SK-N-SH (cell line): Measurements from ENCODE around the gene SLC26A5. TPM values are rescaled to one million over a fixed set of nuclear protein-coding genes. Genes with fewer than 3 reads are reported as not detected.

Experiments
- CTCF ChIA-PET: fragments of 300-600, 350-600 bp; formaldehyde crosslinking; extraction: SDS; loops from one replicate; lab custom pipeline; 2021; lab: Yijun Ruan, JAX
- POLR2A ChIA-PET: fragments of 350-600 bp; sonication (Branson Sonifier 250); formaldehyde crosslinking; extraction: SDS; loops from one replicate; lab custom pipeline; 2020; ENCODE audit warnings: antibody characterized with exemption, inconsistent platforms; lab: Yijun Ruan, JAX
- DNase-seq: peaks from one replicate; pipeline ENCODE4 v3.0.0; 2012
- H2AFZ ChIP-seq: fragments of 200-600 bp; sonication (generic); 2 replicates; pipeline ENCODE4 v1.8.1; 2016; ENCODE audit warnings: antibody characterized with exemption, mild to moderate bottlenecking, low read depth
- H3F3A ChIP-seq: fragments of 200-600 bp; sonication (generic); replicated peaks from 2 replicates; pipeline ENCODE3; 2016; ENCODE audit warnings: antibody characterized with exemption, mild to moderate bottlenecking; ENCODE audit not compliant: insufficient read depth
- H3K27ac ChIP-seq, 2 experiments: fragments of 200-500 bp in 1 of 2; fragments of 200-600 bp in 1 of 2; sonication (Bioruptor generic) in 1 of 2; sonication (generic), shearing (Covaris generic) in 1 of 2; 2 replicates each; pipeline versions ENCODE4 v1.5.1 to v1.6.1; 2014 to 2016; ENCODE audit warnings: low read depth in 2 of 2, inconsistent platforms in 1 of 2, low read length in 1 of 2, mild to moderate bottlenecking in 1 of 2, mixed read lengths in 1 of 2
- H3K27me3 ChIP-seq: fragments of 200-600 bp; sonication (generic), shearing (Covaris generic); 2 replicates; pipeline ENCODE4 v1.6.1; 2016; ENCODE audit warnings: mixed run types; ENCODE audit not compliant: insufficient read depth
- H3K36me3 ChIP-seq, 2 experiments: fragments of 200-500 bp in 1 of 2; fragments of 200-600 bp in 1 of 2; sonication (Bioruptor generic) in 1 of 2; sonication (generic) in 1 of 2; replicated peaks in 1 of 2; 2 replicates each; pipeline versions ENCODE3 to v1.5.1; 2014 to 2016; ENCODE audit warnings: low read length in 1 of 2, mild to moderate bottlenecking in 1 of 2; ENCODE audit not compliant: insufficient read depth in 2 of 2, control insufficient read depth in 1 of 2
- H3K4me1 ChIP-seq, 2 experiments: fragments of 200-500 bp in 1 of 2; fragments of 200-600 bp in 1 of 2; sonication (Bioruptor generic) in 1 of 2; sonication (generic), shearing (Covaris generic) in 1 of 2; 2 replicates each; pipeline versions ENCODE4 v1.5.1 to v1.6.1; 2014 to 2016; ENCODE audit warnings: low read depth in 1 of 2, low read length in 1 of 2, mixed run types in 1 of 2; ENCODE audit not compliant: insufficient read depth in 2 of 2, control insufficient read depth in 1 of 2
- H3K4me2 ChIP-seq: fragments of 200-600 bp; sonication (generic), shearing (Covaris generic); 2 replicates; pipeline ENCODE4 v1.6.1; 2017; ENCODE audit warnings: mixed run types
- H3K4me3 ChIP-seq, 2 experiments: fragments of 200-500 bp in 1 of 2; fragments of 200-600 bp in 1 of 2; sonication (Bioruptor generic) in 1 of 2; sonication (generic), shearing (Covaris generic) in 1 of 2; 2 replicates each; pipeline versions ENCODE4 v1.5.1 to v1.8.1; 2014 to 2016; ENCODE audit warnings: low read depth in 2 of 2, inconsistent platforms in 1 of 2, low read length in 1 of 2, mild to moderate bottlenecking in 1 of 2, mixed read lengths in 1 of 2, moderate library complexity in 1 of 2
- H3K79me2 ChIP-seq: fragments of 200-600 bp; sonication (generic); 2 replicates; pipeline ENCODE4 v1.8.1; 2017; ENCODE audit warnings: mild to moderate bottlenecking; ENCODE audit not compliant: insufficient read depth
- H3K9ac ChIP-seq: fragments of 200-600 bp; sonication (generic); 2 replicates; pipeline ENCODE4 v1.6.1; 2017; ENCODE audit warnings: mixed run types
- H3K9me2 ChIP-seq: fragments of 200-600 bp; sonication (generic); 2 replicates; pipeline ENCODE4 v1.6.1; 2017; ENCODE audit warnings: mixed run types
- H3K9me3 ChIP-seq: fragments of 200-600 bp; sonication (generic); 2 replicates; pipeline ENCODE4 v1.6.1; 2017; ENCODE audit warnings: mixed run types, mild to moderate bottlenecking, moderate library complexity
- H4K20me1 ChIP-seq: fragments of 200-600 bp; sonication (generic); 2 replicates; pipeline ENCODE4 v1.6.1; 2017; ENCODE audit warnings: mild to moderate bottlenecking, mixed run types; ENCODE audit not compliant: insufficient read depth
- EP300 ChIP-seq, 2 experiments: IDR thresholded peaks; 2 replicates each; pipeline versions ENCODE4 v1.4.0 to v1.6.1; 2012; ENCODE audit warnings: borderline replicate concordance in 1 of 2, low read depth in 1 of 2, low read length in 1 of 2
- EZH2phosphoT487 ChIP-seq: fragments of 200-600 bp; sonication (generic); IDR thresholded peaks from 2 replicates; pipeline ENCODE4 v1.6.1; 2017; ENCODE audit warnings: low read depth, mixed run types, mild to moderate bottlenecking, antibody characterized with exemption, moderate library complexity, borderline replicate concordance
- FOXJ3 ChIP-seq: sonication (generic); formaldehyde crosslinking; IDR thresholded peaks from 2 replicates; pipeline ENCODE4 v1.5.1; 2020; ENCODE audit warnings: mild to moderate bottlenecking, missing genetic modification reagents
- IRF3 ChIP-seq: fragments of 150-350 bp; IDR thresholded peaks from 2 replicates; pipeline ENCODE4 v1.6.1; 2016; ENCODE audit warnings: mild to moderate bottlenecking, low read depth, low read length
- MEF2A ChIP-seq: IDR thresholded peaks from 2 replicates; pipeline ENCODE4 v1.4.0; 2012; ENCODE audit warnings: low read depth, borderline replicate concordance
- RCOR1 ChIP-seq: fragments of 150-350 bp; IDR thresholded peaks from 2 replicates; pipeline ENCODE4 v1.6.1; 2017; ENCODE audit warnings: antibody characterized with exemption, low read length
- RFX5 ChIP-seq: IDR thresholded peaks from 2 replicates; pipeline ENCODE4 v1.6.1; 2012; ENCODE audit warnings: mild to moderate bottlenecking, improper control_type of control experiment, low read length
- RXRA ChIP-seq: IDR thresholded peaks from 2 replicates; pipeline ENCODE4 v1.4.0; 2012; ENCODE audit warnings: low read depth, mild to moderate bottlenecking, borderline replicate concordance
- SIN3A ChIP-seq: IDR thresholded peaks from 2 replicates; pipeline ENCODE4 v1.6.1; 2012; ENCODE audit warnings: low read depth, mild to moderate bottlenecking, low read length, moderate library complexity, borderline replicate concordance
- SMC3 ChIP-seq: IDR thresholded peaks from 2 replicates; pipeline ENCODE4 v1.6.1; 2012; ENCODE audit warnings: low read depth, low read length, improper control_type of control experiment
- TAF1 ChIP-seq: IDR thresholded peaks from 2 replicates; pipeline ENCODE4 v1.6.1; 2012; ENCODE audit warnings: low read depth, mild to moderate bottlenecking, low read length, moderate library complexity, borderline replicate concordance
- TCF12 ChIP-seq: IDR thresholded peaks from 2 replicates; pipeline ENCODE4 v1.4.0; 2012
- USF1 ChIP-seq: IDR thresholded peaks from 2 replicates; pipeline ENCODE4 v1.4.0; 2012; ENCODE audit warnings: low read depth, borderline replicate concordance
- ZBTB33 ChIP-seq: IDR thresholded peaks from 2 replicates; pipeline ENCODE4 v1.4.0; 2012; ENCODE audit warnings: low read depth, borderline replicate concordance
- WGBS: methylation state at CpG from one replicate; pipeline ENCODE4 v1.1.6; 2017; ENCODE audit warnings: low lambda C conversion rate; 5-methylcytosine and 5-hydroxymethylcytosine counted together
- polyA plus RNA-seq, 3 experiments: library from polyadenylated mRNA; depleted of rRNA; stranded (reverse); fragments of >200 nt; gene quantifications; 2 replicates each; pipeline ENCODE4 v1.2.3, GENCODE V29; 2012
- TF ChIP-seq, protein P1 (sequence below): IDR thresholded peaks from 2 replicates; pipeline ENCODE4 v1.4.0; 2012; ENCODE audit warnings: low read depth

SLC26A5 gene
- polyA plus RNA-seq, 1 of the 3 experiments (the other 2 are of a cell fraction): not detected

DNA sequence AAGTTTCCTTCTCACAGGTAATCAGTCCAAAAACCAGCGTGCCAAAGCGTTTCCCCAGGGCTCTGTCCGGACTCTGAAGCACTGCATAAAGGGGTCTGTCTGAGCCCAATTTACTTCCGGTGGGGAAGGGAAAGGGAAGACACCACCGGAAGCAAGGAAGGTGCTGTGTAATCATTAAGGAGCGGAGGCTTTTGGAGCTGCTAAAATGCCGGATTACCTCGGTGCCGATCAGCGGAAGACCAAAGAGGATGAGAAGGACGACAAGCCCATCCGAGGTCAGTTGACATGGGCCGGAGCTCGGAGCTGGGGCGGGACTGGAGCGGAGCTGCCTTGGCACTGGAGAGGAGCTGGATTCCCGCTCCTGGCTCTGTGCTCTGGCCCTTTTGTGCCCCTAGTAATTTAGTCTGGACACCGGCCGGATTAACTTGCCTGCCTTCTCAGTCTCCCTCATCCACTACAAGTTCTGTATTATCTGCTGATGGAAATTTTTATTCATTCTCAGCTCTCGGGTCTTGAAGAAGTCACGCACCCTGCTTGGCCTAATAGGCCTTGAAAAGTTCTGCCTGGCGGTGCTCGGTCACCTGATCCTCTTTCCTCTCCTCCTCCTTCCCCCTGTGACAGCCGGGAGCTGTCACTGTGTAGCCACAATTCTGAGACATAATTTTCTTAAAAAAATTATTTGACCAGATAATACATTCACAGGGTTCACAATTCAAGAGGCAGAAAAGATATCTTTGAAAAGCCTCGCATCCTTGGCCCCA, 98.3 kb downstream of the SLC26A5 start, which contains the start of gene PSMC2 (continued):
- TF ChIP-seq ZBTB33 (no peak), TCF12 (peak; percentile 41; the same call in 1 of the 2 replicates), EZH2phosphoT487 (no peak), TAF1 (peak; percentile 97), RCOR1 (peak; percentile 70), IRF3 (peak; percentile 13; the same call in 1 of the 2 replicates), USF1 (peak; percentile 80)
- TF ChIP-seq, protein P1, sequence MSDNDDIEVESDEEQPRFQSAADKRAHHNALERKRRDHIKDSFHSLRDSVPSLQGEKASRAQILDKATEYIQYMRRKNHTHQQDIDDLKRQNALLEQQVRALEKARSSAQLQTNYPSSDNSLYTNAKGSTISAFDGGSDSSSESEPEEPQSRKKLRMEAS: peak; percentile 87

- peaks cover 6 to 17% of the 10 kb centered on the region in 2 experiments for H3K36me3 ChIP-seq
- H3K27ac ChIP-seq: no peak overlapping the region
- H3K4me3 ChIP-seq: no peak overlapping the region
- no peaks in the 10 kb centered on the region for H3K9me2 ChIP-seq
- POLR2A ChIA-PET: interaction anchor here (0.8 kb wide), 1 partner anchor 12 kb away, joined by 3 read pairs; no protein-coding TSS in a partner anchor
- TF ChIP-seq FOXJ3 (CRISPR knock-in tag) (no peak), RFX5 (no peak), SIN3A (no peak), MEF2A (no peak), EP300 (IDR thresholded peaks at IDR 0.05; ENCODE audit: borderline replicate concordance in 1 of 2, low read depth in 1 of 2, low read length in 1 of 2) (no peak), SMC3 (no peak), RXRA (no peak)
- CTCF ChIA-PET: no interaction called here
- H3K27me3 ChIP-seq: no peaks in the 10 kb centered on the region
- peak overlapping the region; percentile 92 for H2AFZ ChIP-seq
- H3K4me1 ChIP-seq: peaks cover 7 to 23% of the 10 kb centered on the region in 2 experiments; a peak in 2 of 4 replicates
- no peak for DNase-seq
- no peak overlapping the region for H3K4me2 ChIP-seq
- peaks cover 27% of the 10 kb centered on the region for H4K20me1 ChIP-seq
- peaks cover 84% of the 10 kb centered on the region for H3K79me2 ChIP-seq
- H3K9ac ChIP-seq: no peak overlapping the region
- no peaks in the 10 kb centered on the region for H3K9me3 ChIP-seq
- H3F3A ChIP-seq: peaks cover 5% of the 10 kb centered on the region
- WGBS: 93% methylated on average over 5 of the region's 5 CpGs
Measured at GRCh38 chr7:103346396-103346795, 99.6 kb downstream of the SLC26A5 start.
